GM12892 (cell line): ENCODE data around the gene PER3.

Experiments used
- DNase-seq: peaks from one replicate; pipeline ENCODE4 v3.0.0; 2011; ENCODE audit not compliant: insufficient read length
- FAIRE-seq: peaks from 2 replicates; lab custom pipeline; 2011; peaks lifted over from hg19 to GRCh38; lab: Jason Lieb, UNC
- POLR2A ChIP-seq: IDR thresholded peaks from 2 replicates; pipeline ENCODE4 v1.6.1; 2011; ENCODE audit warnings: low read depth, low read length, control low read depth
- POLR2AphosphoS5 ChIP-seq: IDR thresholded peaks from 2 replicates; pipeline ENCODE4 v1.6.1; 2011; ENCODE audit warnings: low read depth, low read length, control low read depth
- TAF1 ChIP-seq: IDR thresholded peaks from 2 replicates; pipeline ENCODE4 v1.6.1; 2011; ENCODE audit warnings: low read depth, mild to moderate bottlenecking, control low read depth, low read length, borderline replicate concordance

Gene PER3

DNA sequence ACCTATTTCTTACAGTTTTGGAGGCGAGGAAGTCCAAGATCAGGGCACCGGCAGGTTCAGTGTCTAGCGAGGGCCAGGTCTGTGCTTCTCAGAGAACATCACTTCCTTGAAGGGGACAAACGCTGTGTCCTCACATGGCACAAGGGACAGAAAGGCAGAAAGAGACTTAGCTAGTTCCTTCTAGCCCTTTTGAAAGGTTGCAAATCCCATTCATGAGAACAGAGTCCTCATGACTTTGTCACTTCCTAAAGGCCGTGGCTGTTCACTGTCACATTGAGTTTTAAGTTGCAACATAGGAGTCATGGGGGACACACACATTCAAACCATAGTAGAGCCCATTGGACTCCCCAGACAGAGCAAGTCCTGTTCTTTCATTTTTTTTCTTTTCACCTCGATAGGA is 27.4 kb downstream of the PER3 start:
- FAIRE-seq, result no peak
- no peak for DNase-seq
- no peak for TF ChIP-seq POLR2A
- no peak for TF ChIP-seq TAF1
- no peak for TF ChIP-seq POLR2AphosphoS5

DNA sequence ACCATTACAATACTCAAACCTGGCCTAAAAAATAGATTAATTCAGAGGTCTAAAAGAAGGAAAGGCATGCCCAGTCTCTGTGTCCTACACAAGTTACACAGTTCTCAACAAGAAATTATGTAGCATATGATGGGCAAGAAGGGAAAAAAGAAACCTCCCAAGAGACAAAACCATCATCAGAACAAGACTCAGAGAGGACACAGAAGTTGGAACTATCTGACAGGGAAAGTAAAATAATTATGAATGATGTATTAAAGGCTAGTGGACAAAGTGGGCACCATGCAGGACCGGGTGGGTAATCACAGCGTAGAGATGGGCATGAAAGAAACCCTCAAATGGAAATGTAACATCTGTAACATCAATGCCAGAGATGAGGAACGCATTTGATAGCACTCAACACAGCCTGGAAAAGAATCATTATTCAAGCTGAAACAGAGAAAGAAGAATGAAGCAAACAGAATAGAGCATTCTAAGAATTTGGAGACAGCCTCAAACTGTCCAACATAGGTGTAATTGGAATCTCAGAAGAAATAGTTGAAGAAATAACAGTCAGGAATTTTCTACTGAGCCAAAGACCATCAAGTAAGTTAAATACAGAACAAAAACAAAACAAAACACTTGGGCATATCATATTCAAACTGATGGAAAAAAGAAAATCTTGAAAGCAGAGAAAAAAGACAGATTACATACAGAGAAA is 29.7 kb downstream of the PER3 start:
- TF ChIP-seq POLR2AphosphoS5 (no peak), POLR2A (no peak), TAF1 (no peak)
- no peak for DNase-seq
- FAIRE-seq, result no peak

DNA sequence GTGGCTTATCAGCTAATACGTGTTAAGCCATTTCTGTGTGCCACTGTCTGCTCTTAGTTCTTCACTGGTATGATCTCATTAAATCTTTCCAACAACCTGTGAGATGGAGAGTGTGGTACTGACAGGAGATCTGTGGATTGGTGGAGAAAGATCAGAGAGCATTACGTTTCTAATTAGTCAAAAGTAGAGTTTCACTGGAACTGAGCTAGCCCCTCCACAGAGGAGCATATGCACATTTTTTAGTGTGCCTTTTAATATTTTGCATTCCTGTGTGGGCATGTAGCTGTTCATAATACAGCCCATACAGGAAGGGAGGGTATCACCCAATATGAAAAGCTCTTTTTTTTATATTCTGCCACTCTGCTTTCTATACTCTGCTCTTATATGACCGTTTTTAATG is 37.2 kb downstream of the PER3 start:
- FAIRE-seq (no peak), DNase-seq (no peak)
- TF ChIP-seq POLR2AphosphoS5 (no peak), POLR2A (no peak), TAF1 (no peak)

DNA sequence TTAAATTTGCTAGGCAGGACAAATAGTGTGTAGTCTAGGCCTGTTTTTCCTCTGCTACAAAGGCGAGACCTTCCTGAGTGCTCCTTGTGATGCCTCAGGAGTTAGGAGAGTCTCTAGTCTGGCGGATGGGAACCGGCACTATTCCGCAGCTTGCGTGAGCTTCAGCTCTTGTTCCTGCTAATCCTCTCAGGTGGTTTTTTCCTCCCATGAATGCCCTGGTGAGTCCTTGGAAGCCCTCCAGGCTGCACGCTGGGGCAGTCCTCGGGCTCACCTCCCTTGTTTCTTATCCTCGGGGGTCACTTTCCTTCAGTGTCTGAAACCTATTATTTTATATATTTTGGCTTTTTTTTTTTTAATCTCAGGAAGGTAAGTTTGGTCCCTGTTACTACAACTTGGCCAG is 40.6 kb downstream of the PER3 start:
- FAIRE-seq (no peak), DNase-seq (no peak)
- TF ChIP-seq TAF1 (no peak), POLR2AphosphoS5 (no peak), POLR2A (no peak)

DNA sequence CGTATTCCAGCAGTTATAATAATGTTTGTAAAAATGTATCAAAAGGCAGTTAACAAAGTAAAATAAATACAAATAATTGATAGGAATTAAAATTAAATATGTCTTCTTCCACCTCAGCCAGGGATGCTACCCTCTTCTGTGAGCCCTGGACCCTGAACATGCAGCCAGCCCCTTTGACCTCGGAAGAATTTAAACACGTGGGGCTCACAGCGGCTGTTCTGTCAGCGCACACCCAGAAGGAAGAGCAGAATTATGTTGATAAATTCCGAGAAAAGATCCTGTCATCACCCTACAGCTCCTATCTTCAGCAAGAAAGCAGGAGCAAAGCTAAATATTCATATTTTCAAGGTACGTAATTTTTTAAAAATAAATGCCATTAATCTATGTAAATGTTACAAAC is 42.3 kb downstream of the PER3 start:
- DNase-seq, result no peak
- no peak for FAIRE-seq
- no peak for TF ChIP-seq TAF1
- TF ChIP-seq POLR2A, result no peak
- no peak for TF ChIP-seq POLR2AphosphoS5

DNA sequence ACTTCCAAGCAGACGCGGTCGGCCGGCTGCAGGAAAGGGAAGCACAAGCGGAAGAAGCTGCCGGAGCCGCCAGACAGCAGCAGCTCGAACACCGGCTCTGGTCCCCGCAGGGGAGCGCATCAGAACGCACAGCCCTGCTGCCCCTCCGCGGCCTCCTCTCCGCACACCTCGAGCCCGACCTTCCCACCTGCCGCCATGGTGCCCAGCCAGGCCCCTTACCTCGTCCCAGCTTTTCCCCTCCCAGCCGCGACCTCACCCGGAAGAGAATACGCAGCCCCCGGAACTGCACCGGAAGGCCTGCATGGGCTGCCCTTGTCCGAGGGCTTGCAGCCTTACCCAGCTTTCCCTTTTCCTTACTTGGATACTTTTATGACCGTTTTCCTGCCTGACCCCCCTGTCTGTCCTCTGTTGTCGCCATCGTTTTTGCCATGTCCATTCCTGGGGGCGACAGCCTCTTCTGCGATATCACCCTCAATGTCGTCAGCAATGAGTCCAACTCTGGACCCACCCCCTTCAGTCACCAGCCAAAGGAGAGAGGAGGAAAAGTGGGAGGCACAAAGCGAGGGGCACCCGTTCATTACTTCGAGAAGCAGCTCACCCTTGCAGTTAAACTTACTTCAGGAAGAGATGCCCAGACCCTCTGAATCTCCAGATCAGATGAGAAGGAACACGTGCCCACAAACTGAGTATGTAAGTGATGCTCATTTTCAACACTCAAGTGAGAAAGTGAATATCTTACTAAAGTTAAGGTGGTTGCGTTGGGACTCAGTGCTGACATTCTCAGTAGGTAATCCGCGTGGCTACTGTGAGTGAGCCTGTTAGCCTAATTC is 43.2 kb downstream of the PER3 start:
- no peak for FAIRE-seq
- DNase-seq, result no peak

DNA sequence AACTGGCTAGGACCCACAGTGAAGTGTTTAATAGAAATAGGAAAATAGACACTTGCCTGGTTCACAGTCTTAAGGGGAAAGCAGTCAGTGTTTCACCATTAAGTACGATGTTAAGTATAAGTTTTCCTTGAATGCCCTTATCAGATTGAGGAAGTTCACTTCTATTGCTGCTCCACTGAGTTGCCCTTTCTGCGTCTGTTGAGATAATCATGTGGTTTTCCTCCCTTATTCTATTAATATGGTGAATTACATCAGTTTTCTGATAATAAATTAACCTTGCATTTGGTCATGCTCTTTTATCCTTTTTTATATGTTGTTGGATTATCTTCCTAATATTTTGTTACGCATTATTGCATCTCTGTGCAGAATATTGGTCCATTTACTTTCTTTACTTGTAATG is 47.4 kb downstream of the PER3 start:
- DNase-seq (no peak), FAIRE-seq (no peak)
- TF ChIP-seq POLR2A, result no peak

More for the DNA sequence above, 43.2 kb downstream of the PER3 start:
- TF ChIP-seq TAF1, result no peak
- TF ChIP-seq POLR2A, result no peak
- TF ChIP-seq POLR2AphosphoS5, result no peak

DNA sequence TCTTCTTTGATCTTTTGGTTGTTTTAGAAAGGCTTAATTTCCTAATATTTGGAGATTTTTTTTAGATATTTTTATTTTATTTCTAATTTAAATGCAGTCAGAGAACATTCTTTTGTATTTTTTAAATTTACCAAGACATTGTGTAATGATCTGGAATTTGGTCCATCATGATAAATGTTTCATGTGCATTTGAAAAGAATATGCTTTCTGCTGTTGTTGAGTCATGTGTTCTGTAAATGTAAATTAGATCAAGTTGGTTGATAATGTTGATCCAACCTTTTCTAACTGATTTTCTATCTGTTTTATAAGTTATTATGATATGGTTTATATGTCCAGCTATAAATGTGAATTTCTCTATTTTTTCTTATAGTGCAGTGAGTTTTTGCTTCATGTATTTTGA is 48.9 kb downstream of the PER3 start:
- TF ChIP-seq POLR2AphosphoS5 (no peak), TAF1 (no peak), POLR2A (no peak)
- FAIRE-seq, result no peak

DNA sequence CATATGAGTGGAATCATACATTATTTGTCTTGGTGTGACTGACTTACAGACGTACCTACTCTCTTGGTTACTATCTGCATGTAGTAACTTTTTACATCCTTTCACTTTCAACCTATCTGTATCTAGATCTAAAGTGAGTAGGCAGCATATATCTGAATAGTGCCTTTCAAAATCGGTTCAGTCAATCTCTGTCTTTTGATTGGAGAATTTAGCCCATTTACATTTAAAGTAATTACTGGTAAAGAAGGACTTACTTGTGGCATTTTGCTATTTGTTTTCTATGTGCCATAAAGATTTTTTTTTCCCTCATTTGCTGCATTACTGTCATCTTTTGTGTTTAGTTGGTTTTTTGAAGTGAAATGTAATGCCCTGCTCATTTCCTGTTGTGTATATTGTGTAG is 54.6 kb downstream of the PER3 start:
- TF ChIP-seq POLR2AphosphoS5, result no peak
- TF ChIP-seq POLR2A, result no peak
- no peak for TF ChIP-seq TAF1
- FAIRE-seq (no peak), DNase-seq (no peak)

More for the DNA sequence above, 48.9 kb downstream of the PER3 start:
- no peak for DNase-seq

DNA sequence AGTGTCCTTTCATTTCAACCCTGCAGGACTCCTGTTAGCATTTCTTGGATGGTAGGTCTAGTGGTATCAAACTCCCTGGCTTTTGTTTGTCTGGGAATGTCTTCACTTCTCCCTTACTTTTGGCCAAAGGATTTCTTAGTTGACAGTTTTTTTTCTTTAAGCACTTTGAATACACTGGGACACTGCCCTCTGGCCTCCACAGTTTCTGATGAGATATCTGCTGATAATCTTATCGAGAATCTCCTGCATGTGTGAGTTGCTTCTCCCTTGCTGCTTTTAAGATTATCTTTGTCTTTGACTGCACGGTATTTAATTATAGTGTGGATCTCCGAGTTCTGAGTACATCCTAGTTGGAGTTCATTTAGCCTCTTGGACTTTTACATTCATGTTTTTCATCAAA is 55.4 kb downstream of the PER3 start:
- TF ChIP-seq POLR2AphosphoS5 (no peak), TAF1 (no peak), POLR2A (no peak)
- no peak for FAIRE-seq
- DNase-seq, result no peak

DNA sequence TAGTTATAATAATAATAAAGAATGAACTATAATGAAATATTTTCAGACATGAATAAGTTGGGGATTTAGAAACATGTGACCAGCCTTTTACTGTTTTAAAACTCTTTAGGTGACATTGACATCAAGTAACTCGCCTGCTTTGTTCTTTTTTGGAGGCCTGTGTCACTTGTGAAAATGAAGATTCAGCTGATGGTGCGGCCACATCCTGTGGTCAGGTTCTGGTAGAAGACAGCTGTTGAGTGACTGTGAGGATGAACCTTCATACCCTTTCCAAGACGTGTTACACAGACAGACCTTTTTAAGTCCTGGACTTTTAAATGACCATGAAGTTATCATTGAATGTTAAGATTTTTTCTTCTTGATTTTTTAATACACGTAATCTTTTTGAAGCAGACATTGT is 58.4 kb downstream of the PER3 start:
- FAIRE-seq (no peak), DNase-seq (no peak)
- no peak for TF ChIP-seq POLR2AphosphoS5

DNA sequence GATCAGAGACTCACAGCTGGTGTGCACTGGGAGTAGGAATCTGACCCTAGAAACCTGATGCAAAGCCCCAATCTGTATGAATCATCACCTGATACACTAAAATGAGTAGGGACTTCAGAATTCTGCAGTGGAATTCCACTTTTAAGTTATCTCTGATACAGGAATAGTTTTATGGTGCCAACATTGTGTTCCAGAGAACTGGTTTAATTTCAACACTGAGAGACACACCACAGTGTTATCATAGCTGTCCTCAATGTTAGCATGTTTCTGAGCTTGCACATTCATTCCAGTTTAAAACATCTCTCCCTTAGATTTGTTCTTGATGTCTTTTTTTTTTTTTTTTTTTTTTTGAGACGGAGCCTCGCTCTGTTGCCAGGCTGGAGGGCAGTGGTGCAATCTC is 61.7 kb downstream of the PER3 start:
- FAIRE-seq (no peak), DNase-seq (no peak)
- no peak for TF ChIP-seq TAF1
- TF ChIP-seq POLR2A, result no peak
- no peak for TF ChIP-seq POLR2AphosphoS5

DNA sequence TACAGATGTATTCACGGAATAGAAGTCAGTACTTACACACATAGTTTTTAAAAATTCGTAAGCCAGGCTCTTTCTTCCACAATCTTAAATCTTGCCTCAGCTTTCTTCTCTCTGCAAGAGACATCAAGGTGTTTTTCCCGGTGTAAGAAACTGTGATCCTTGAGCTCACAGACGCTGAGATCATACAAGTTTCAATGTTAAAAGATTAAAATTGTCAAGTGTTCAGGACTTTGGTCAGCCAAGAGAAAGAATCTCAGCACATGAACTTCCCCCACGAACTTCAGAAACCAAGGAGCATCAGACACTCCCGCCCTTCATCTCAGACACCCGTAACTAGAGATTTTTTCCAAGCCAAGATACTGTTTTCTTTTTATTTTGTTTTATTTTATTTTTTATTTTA is 62.6 kb downstream of the PER3 start:
- TF ChIP-seq POLR2AphosphoS5 (no peak), POLR2A (no peak), TAF1 (no peak)
- DNase-seq (no peak), FAIRE-seq (no peak)
